ENCODE measurements around the gene PXDC1. TPM values are rescaled to one million over a fixed set of nuclear protein-coding genes. Genes with fewer than 3 reads are reported as not detected.

Gene PXDC1, protein sequence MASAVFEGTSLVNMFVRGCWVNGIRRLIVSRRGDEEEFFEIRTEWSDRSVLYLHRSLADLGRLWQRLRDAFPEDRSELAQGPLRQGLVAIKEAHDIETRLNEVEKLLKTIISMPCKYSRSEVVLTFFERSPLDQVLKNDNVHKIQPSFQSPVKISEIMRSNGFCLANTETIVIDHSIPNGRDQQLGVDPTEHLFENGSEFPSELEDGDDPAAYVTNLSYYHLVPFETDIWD
- total RNA-seq = under 1 TPM in 1 of 2 experiments, not detected in 1; 0.47 TPM

DNA sequence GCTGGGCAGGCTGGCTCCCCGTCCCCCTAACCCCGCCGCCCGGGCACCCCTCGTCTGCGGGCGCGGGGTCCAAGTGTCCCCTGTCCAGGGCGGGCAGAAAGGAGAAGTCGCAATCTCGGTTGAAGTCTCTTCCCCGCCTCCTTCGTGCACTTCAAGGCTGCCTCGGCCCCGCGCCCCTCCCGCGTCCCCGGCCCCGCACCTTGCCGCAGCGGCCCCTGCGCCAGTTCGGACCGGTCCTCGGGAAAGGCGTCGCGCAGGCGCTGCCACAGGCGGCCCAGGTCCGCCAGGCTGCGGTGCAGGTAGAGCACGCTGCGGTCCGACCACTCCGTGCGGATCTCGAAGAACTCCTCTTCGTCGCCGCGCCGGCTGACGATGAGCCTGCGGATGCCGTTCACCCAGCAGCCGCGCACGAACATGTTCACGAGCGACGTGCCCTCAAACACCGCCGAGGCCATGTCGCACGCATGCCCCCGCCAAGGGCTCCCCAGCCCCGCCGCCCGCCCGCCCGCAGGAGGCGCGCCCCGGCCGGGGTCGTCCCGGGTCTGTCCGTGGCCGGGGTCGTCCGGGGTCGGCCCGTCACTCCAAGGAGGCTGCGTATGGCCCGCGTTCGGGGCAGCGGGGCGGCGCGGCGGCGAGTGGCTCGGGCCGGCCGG, at the start of gene PXDC1:
Gene PXDC1, minus strand, starts transcription at position 637 of the 653 bp plus-strand sequence. Its CDS starts 182 bp downstream, at position 455.
- ATAC-seq (peak; percentile 18), DNase-seq (no peak)
- Mint-ChIP-seq H3K4me3 (no peak within 1 kb of the TSS), H3K4me1 (peaks cover 3% of the 10 kb centered on the region), H3K36me3 (no peaks in the 10 kb centered on the region), H3K27me3 (peaks cover 64% of the 10 kb centered on the region), H3K9me3 (ENCODE audit: low read depth) (no peaks in the 10 kb centered on the region), H3K27ac (no peak within 1 kb of the TSS)
- CTCF ChIA-PET = no interaction called here

DNA sequence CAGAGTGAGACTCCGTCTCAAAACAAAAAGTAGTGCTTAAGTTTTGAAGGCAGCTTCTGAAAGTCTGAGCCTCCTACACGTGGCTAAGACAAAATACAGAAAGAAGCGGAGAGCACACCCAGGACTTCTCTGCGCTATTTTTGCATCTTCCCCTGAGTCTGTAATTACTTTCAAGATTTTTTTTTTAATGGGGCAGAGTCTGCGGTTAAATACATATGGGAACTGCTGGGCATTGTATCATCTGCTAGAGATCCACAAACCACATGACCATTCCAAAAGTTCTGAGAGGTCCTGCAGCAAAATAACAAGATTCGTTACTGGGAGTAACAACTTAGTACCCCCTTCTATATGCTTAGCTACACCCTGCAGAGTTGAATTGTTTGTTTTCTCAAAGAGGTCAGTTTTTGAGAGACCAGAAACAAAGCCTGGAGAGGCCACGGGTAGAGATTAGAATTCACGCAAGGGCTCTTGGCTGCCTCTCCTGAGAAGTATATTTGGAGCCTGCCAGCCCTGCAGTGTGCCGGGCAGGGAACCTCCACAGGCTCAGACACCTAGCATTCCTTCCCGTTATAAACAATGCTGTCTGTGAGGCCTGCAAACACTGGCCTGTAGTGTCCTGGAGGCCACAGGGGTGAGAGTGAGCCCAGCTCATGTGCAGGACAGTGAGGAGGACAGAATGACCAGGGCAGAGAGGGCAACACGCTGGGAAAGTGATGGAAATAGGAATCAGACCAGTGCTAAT, 49.5 kb upstream of the PXDC1 start:
- no peak for ATAC-seq
- H3K9me3 Mint-ChIP-seq (ENCODE audit: low read depth) = no peaks in the 10 kb centered on the region
- CTCF ChIA-PET = no interaction called here
- no peak overlapping the region for H3K27ac Mint-ChIP-seq
- no peak for DNase-seq
- H3K4me3 Mint-ChIP-seq = no peak overlapping the region
- H3K27me3 Mint-ChIP-seq = peaks cover 5% of the 10 kb centered on the region
- no peaks in the 10 kb centered on the region for H3K36me3 Mint-ChIP-seq
- H3K4me1 Mint-ChIP-seq = peaks cover 3% of the 10 kb centered on the region

DNA sequence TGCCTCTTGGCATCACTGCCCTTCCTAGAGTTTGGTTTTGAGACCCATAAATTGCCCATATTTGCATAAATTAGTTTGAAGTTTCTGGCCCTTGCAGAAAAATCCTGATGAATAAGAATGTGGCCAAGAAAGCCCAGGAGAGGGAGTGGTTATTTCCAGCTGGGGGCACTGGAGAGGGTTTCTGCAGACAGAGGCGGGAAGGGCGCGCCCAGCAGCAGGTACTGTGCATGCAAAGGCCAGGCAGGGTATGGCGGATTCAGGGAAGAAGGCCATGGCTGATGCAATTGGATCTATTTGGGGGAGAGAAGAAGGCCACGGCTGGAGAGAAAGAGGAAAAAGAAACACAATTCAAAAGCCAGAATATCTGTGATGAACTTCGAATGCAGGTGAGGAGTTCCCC, 48.2 kb upstream of the PXDC1 start:
- CTCF ChIA-PET = no interaction called here
- DNase-seq (no peak), ATAC-seq (no peak)
- Mint-ChIP-seq H3K4me3 (no peak overlapping the region), H3K4me1 (peaks cover 3% of the 10 kb centered on the region), H3K36me3 (no peaks in the 10 kb centered on the region), H3K9me3 (ENCODE audit: low read depth) (no peaks in the 10 kb centered on the region), H3K27me3 (peaks cover 5% of the 10 kb centered on the region), H3K27ac (no peak overlapping the region)

DNA sequence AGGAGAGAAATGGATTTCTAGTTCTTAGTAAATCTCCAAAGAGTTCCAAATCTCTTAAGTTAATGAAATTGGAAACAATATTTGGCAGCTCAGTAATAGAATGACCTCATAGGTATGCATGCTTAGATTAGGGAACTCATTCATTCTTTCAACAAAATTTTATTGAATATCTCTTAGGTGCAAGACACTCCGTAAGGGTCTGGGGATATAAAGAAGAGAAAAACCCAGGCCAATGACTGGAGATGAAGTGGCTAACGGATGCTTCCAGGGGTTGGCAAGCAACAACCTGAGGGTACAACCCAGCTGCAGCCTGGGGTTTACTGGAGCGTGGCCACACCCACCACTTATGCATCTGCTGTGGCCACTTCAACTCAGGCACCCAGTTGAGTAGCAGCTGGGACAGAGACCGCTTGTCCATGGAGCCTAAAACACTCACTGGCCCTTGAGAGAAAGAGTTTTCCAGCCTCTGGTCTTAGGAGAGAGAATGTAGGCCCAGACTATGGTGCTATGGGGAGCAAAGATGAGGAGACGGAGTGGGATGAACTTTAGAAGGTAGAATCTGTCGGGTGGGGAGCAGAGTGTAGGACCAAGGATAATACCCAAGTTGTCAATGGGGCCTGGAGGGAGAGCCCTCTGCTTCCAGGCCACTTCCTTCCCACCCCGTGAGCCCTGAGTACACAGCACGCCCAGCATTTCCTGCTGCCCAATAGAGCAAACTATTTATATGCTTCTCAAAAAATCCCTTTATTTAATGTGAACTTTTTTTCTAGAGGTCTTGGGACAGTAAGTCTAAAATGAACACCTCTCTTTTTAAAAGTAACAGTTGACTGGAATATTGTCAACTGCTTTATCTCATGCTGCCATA, 46.8 kb upstream of the PXDC1 start:
- peaks cover 3% of the 10 kb centered on the region for H3K4me1 Mint-ChIP-seq
- no peaks in the 10 kb centered on the region for H3K36me3 Mint-ChIP-seq
- ATAC-seq = no peak
- CTCF ChIA-PET = interaction anchor here (0.5 kb wide), 1 partner anchor 142 kb away, joined by 3 read pairs; no protein-coding TSS in a partner anchor
- H3K9me3 Mint-ChIP-seq (ENCODE audit: low read depth) = no peaks in the 10 kb centered on the region
- no peak for DNase-seq
- H3K4me3 Mint-ChIP-seq = no peak overlapping the region
- no peak overlapping the region for H3K27ac Mint-ChIP-seq
- H3K27me3 Mint-ChIP-seq = peaks cover 5% of the 10 kb centered on the region

DNA sequence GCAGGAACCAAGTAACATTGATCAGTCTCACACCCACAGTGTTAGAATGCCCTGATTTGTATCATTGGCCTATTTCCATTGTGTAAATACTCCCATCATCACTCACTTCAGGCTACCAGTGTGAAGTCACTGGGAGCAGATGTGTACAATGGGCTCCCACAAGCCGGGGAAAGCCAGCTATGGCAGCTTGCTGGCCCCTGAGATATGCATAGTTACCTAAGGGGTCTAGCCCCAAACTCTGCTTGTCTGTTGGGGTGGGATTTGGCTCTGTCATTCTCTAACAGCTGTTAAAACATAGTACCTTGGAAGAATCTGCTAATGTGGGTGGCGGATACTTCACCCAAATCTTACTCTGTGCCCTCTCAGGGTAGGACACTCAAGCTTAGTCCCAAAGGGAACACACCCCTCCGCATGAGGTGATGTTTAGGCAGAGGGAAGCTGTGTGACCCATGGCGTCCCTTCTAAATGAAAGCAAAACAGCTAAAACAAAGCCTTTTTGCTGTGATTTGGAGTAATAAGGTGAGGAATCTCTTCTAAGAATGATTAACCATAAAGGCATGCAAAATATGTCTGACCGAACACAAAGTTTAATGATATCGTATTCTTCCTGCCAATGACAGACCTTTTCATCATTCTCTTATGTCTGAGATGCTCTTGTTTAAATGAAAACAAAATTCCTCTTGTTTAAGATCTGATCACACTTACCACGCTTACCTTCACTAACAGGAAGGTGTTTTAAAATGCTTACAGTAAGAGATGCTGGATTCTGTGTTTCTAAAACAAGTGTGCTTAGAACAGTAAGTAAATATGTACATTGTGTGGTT, 45.9 kb upstream of the PXDC1 start:
- Mint-ChIP-seq H3K27ac (no peak overlapping the region), H3K36me3 (no peaks in the 10 kb centered on the region), H3K27me3 (peaks cover 5% of the 10 kb centered on the region), H3K4me3 (no peak overlapping the region), H3K4me1 (peaks cover 3% of the 10 kb centered on the region), H3K9me3 (ENCODE audit: low read depth) (no peaks in the 10 kb centered on the region)
- CTCF ChIA-PET = interaction anchor here (0.5 to 1.4 kb wide), 2 partner anchors 142 to 181 kb away, joined by 3 read pairs; no protein-coding TSS in a partner anchor
- no peak for DNase-seq
- no peak for ATAC-seq

DNA sequence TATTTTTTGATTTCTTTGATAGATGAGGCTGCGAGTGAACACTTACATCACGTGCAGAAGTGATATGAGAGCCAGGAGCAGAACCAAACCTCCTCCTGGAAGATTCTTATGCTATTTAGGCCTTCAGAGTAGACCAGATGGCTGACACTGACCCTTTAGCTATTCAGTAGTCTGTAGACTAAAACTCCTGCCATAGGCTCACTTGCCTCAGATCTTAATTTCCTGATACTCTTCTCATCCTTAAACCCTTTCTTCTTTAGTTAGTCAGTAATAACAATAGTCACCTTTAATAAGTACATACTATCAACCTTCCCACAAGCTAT, 45.2 kb upstream of the PXDC1 start:
- Mint-ChIP-seq H3K36me3 (no peaks in the 10 kb centered on the region), H3K9me3 (ENCODE audit: low read depth) (no peaks in the 10 kb centered on the region), H3K27me3 (peaks cover 5% of the 10 kb centered on the region), H3K27ac (no peak overlapping the region), H3K4me3 (no peak overlapping the region), H3K4me1 (peaks cover under 1% of the 10 kb centered on the region)
- DNase-seq (no peak), ATAC-seq (no peak)
- CTCF ChIA-PET = interaction anchor here (1.4 kb wide), 1 partner anchor 182 kb away, joined by 3 read pairs; no protein-coding TSS in a partner anchor

DNA sequence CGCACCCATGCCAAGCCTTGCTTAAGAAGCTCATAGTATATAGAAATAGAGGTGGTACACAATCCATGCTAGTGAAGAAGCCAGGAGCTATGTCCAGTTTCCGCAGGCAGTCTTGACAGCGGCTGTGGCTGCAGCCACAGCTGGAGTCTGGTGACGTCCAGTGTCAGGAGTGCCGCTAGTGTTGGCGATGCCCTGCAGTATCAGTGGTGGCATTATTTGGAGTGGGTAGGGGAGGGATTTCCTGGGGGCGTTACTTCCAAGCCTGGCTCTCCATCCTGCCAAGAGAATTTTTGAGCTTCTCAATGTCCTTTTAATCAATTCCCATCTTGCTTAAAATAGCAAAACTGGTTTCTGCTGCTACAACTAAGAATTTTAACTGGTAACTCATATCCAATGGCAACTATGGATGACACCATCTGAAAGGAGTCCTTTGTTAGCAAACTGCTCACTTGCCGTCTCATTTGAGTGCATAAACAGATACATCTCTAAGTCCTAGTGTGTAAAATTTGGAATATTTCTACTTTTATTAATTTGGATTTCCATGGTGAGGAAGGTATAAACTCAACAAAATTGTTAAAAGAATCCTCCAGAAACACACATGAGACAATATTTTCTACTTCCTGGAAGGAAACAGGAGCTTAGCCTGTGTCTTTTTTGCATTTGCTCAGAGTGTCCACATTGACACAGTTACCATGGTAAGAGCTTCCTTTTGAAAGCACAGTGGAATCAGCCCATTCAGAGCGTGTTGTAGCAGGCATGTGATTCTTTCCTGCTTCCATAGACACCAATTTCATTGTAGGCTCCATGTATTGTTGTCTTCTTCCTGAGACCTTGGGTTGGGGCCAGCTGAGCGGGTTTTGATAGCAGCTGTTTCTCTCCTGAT, 44.6 kb upstream of the PXDC1 start:
- Mint-ChIP-seq H3K27me3 (peaks cover 5% of the 10 kb centered on the region), H3K4me1 (no peaks in the 10 kb centered on the region), H3K27ac (no peak overlapping the region), H3K36me3 (no peaks in the 10 kb centered on the region), H3K9me3 (ENCODE audit: low read depth) (no peaks in the 10 kb centered on the region), H3K4me3 (no peak overlapping the region)
- CTCF ChIA-PET = interaction anchor here (1.4 kb wide), 1 partner anchor 182 kb away, joined by 3 read pairs; no protein-coding TSS in a partner anchor
- ATAC-seq = no peak
- no peak for DNase-seq

DNA sequence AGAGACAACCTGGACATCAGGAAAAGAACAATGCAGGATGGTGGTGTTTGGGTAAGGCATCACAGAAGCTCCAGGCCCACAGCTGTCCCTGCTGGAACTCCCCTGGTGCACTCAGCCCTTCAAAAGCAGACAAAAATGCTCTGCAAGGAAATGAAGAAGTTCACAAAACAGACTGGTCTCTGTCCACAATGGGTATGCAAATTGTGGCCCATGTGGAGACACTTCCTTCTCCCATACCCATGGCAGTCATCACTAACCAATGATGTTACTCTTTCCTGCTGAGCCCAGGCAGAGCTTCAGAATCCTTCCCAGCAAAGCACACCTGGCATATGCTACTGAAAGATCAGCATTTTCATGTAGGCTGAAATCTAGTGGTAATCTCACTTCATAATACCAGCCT, 42.6 kb upstream of the PXDC1 start:
- no peaks in the 10 kb centered on the region for H3K27me3 Mint-ChIP-seq
- no peak overlapping the region for H3K4me3 Mint-ChIP-seq
- no peaks in the 10 kb centered on the region for H3K36me3 Mint-ChIP-seq
- DNase-seq (no peak), ATAC-seq (no peak)
- no peaks in the 10 kb centered on the region for H3K9me3 Mint-ChIP-seq (ENCODE audit: low read depth)
- CTCF ChIA-PET = no interaction called here
- H3K4me1 Mint-ChIP-seq = no peaks in the 10 kb centered on the region
- no peak overlapping the region for H3K27ac Mint-ChIP-seq

DNA sequence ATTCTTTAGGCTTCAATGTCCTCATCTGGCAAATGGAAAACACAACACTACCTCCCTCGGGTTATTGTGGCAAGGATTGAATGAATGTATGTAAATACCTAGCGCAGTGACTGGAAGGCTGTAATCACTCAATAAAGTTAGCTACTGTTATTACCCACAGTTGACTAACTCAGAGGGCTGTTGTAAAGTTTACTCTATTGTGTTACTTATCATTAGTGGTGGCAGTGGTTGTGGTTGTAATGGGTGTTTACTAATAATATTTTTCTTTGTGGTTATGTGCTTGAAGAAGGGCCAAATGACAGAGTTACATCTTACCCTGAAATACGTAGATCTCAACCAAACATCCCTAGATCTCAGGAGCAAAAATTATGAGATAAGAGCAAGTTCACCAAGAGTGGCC, 42.0 kb upstream of the PXDC1 start:
- Mint-ChIP-seq H3K36me3 (no peaks in the 10 kb centered on the region), H3K27ac (no peak overlapping the region), H3K27me3 (no peaks in the 10 kb centered on the region), H3K4me3 (no peak overlapping the region), H3K9me3 (ENCODE audit: low read depth) (no peaks in the 10 kb centered on the region), H3K4me1 (no peaks in the 10 kb centered on the region)
- no peak for DNase-seq
- CTCF ChIA-PET = no interaction called here
- ATAC-seq = no peak

DNA sequence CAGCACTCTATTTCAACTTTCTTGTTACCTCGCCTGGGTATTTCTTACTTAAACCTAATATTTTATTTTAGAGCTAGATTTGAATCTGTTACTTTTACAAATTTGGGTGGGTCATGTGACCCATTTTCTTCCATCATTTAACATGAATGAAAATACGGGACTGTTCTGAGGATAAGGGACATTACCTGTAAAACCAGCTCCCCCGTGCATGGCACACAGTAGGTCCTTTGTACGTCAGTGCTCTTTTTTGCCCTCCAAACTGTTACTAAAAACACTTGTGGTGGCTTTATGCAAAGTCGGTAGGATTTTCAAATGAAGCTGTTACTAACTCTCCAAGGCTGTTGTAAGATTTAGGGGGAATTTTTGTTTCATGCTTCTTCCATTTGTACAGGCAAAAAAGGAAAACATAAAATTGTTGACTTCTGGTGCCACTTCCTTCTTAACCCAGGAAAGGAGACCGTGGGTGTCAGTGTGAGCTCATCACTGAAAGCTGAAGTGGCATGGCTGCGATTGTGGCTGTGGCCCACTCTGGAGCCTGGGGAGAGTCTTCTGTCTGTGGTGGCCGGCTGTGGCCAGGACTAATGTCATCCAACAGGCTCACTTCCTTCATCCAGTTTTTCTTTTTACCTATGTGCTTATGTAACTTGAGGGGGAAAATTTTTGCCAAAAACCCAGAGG, 40.2 kb upstream of the PXDC1 start:
- Mint-ChIP-seq H3K9me3 (ENCODE audit: low read depth) (no peaks in the 10 kb centered on the region), H3K27me3 (peaks cover 3% of the 10 kb centered on the region), H3K36me3 (no peaks in the 10 kb centered on the region), H3K4me3 (no peak overlapping the region), H3K27ac (no peak overlapping the region), H3K4me1 (no peaks in the 10 kb centered on the region)
- DNase-seq (no peak), ATAC-seq (no peak)
- CTCF ChIA-PET = no interaction called here

DNA sequence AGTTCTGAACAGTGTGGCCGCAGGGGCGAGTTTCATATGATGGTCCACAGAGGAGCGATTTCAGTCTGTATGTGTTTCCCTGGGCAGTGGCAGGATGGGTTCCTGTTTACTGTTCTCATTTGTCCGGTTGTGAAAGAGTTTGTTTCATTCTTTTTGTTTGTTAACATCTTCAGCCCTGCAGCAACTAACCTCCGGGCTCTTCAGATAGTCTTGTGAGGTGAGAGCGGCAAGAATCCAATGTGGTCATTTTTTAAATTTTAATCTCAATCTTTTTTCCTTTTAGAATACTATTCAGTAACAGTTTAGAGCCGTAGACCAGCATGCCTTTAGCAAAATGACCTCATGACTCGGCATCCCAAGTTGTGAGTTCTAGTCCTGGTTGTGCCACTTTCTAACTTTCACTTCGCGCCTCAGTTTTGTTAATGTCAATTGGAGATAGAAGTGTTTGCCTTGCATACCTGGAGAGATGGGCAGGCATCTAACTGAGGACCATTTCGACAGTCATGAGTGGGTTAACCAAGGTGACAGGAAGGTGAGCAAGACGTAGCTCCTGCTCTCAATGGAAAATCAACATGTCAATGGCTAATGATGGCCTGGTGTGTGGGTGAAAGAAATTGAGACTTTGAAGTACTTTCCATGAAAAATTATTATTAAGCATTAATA, 38.5 kb upstream of the PXDC1 start:
- ATAC-seq (no peak), DNase-seq (no peak)
- Mint-ChIP-seq H3K27ac (no peak overlapping the region), H3K4me1 (no peaks in the 10 kb centered on the region), H3K9me3 (ENCODE audit: low read depth) (no peaks in the 10 kb centered on the region), H3K4me3 (no peak overlapping the region), H3K36me3 (no peaks in the 10 kb centered on the region), H3K27me3 (peaks cover 3% of the 10 kb centered on the region)
- CTCF ChIA-PET = no interaction called here
